IMR-90 (cell line): ENCODE measurements around the gene ZNF397. TPM values are rescaled to one million over a fixed set of nuclear protein-coding genes. Genes with fewer than 3 reads are reported as not detected.

Source experiments
- ATAC-seq: fragments of 200-7000 bp; cut with Tn5 transposase; 2 replicates; pipeline ENCODE4 v1.9.1; 2020; ENCODE audit warnings: low read depth, mild to moderate bottlenecking, moderate library complexity
- BruUV-seq: library from RNA; stranded (reverse); fragments of 400-500 nt; replicated peaks from 2 replicates; lab custom pipeline; 2021; lab: Mats Ljungman, UMichigan
- CTCF ChIA-PET: fragments of 300-600 bp; formaldehyde crosslinking; extraction: SDS; loops from one replicate; lab custom pipeline; 2021; ENCODE audit warnings: antibody characterized with exemption; lab: Yijun Ruan, JAX
- POLR2A ChIA-PET: fragments of 300-600 bp; sonication (Branson Sonifier 250); formaldehyde crosslinking; loops from one replicate; lab custom pipeline; 2022; ENCODE audit warnings: antibody characterized with exemption; ENCODE audit not compliant: unreplicated experiment; lab: Charles Lee
- DNase-seq: peaks from one replicate; pipeline ENCODE4 v3.0.0; 2013
- H2AFZ ChIP-seq: replicated peaks from 2 replicates; pipeline ENCODE3; 2013; ENCODE audit warnings: low read length, mild to moderate bottlenecking; ENCODE audit not compliant: poor library complexity
- H2AK5ac ChIP-seq: 2 replicates; pipeline ENCODE4 v1.6.1; 2013; ENCODE audit warnings: low read depth, low read length, inconsistent platforms
- H2AK9ac ChIP-seq: replicated peaks from 2 replicates; pipeline ENCODE3; 2013; ENCODE audit warnings: mild to moderate bottlenecking, low read depth, low read length, moderate library complexity; ENCODE audit not compliant: poor library complexity
- H2BK120ac ChIP-seq: 2 replicates; pipeline ENCODE4 v1.6.1; 2013; ENCODE audit warnings: low read depth, low read length, inconsistent platforms
- H2BK15ac ChIP-seq: 3 replicates; pipeline ENCODE4 v1.6.1; 2013; ENCODE audit warnings: low read depth, low read length, inconsistent platforms
- H2BK20ac ChIP-seq: 2 replicates; pipeline ENCODE4 v1.6.1; 2013; ENCODE audit warnings: low read depth, mild to moderate bottlenecking, inconsistent platforms, low read length, moderate library complexity
- H2BK5ac ChIP-seq: 2 replicates; pipeline ENCODE4 v1.6.1; 2013; ENCODE audit warnings: mild to moderate bottlenecking, low read depth, low read length, inconsistent platforms; ENCODE audit not compliant: poor library complexity, severe bottlenecking
- H3K14ac ChIP-seq: replicated peaks from 2 replicates; pipeline ENCODE4 v1.6.1; 2013; ENCODE audit warnings: low read depth, low read length, inconsistent platforms
- H3K18ac ChIP-seq: 2 replicates; pipeline ENCODE4 v1.6.1; 2013; ENCODE audit warnings: low read depth, low read length, control low read depth
- H3K23ac ChIP-seq: 2 replicates; pipeline ENCODE4 v1.6.1; 2013; ENCODE audit warnings: low read depth, low read length, inconsistent platforms
- H3K27ac ChIP-seq: 2 replicates; pipeline ENCODE4 v1.5.1; 2013; ENCODE audit warnings: mild to moderate bottlenecking, control low read depth, low read length; ENCODE audit not compliant: insufficient read depth
- H3K27me3 ChIP-seq: 2 replicates; pipeline ENCODE4 v1.6.1; 2013; ENCODE audit warnings: low read length; ENCODE audit not compliant: control insufficient read depth, insufficient read depth
- H3K36me3 ChIP-seq: 2 replicates; pipeline ENCODE4 v1.6.1; 2013; ENCODE audit warnings: low read length, mixed read lengths; ENCODE audit not compliant: control insufficient read depth, insufficient read depth
- H3K4ac ChIP-seq: 2 replicates; pipeline ENCODE4 v1.6.1; 2013; ENCODE audit warnings: low read depth, low read length, inconsistent platforms
- H3K4me1 ChIP-seq: 2 replicates; pipeline ENCODE4 v1.6.1; 2013; ENCODE audit warnings: low read length, mixed read lengths; ENCODE audit not compliant: control insufficient read depth, insufficient read depth
- H3K4me2 ChIP-seq: 2 replicates; pipeline ENCODE4 v1.6.1; 2013; ENCODE audit warnings: low read depth, mild to moderate bottlenecking, control low read depth, low read length, moderate library complexity
- H3K4me3 ChIP-seq: 2 replicates; pipeline ENCODE4 v1.5.1; 2013; ENCODE audit warnings: low read depth, mild to moderate bottlenecking, control low read depth, low read length, moderate library complexity; ENCODE audit not compliant: insufficient read depth
- H3K56ac ChIP-seq: 2 replicates; pipeline ENCODE4 v1.6.1; 2013; ENCODE audit warnings: low read length, inconsistent platforms; ENCODE audit not compliant: insufficient read depth; ENCODE audit errors: extremely low read depth
- H3K79me1 ChIP-seq, 2 experiments: 2 replicates each; pipeline ENCODE4 v1.6.1; 2013; ENCODE audit warnings: low read length in 2 of 2, inconsistent platforms in 1 of 2, low read depth in 1 of 2
- H3K9ac ChIP-seq: 2 replicates; pipeline ENCODE4 v1.6.1; 2013; ENCODE audit warnings: low read depth, low read length, control low read depth
- H3K9me1 ChIP-seq: 2 replicates; pipeline ENCODE4 v1.6.1; 2013; ENCODE audit warnings: low read length, inconsistent platforms; ENCODE audit not compliant: insufficient read depth
- H3K9me3 ChIP-seq: 2 replicates; pipeline ENCODE4 v1.6.1; 2013; ENCODE audit warnings: low read length; ENCODE audit not compliant: control insufficient read depth, insufficient read depth
- H4K20me1 ChIP-seq: 2 replicates; pipeline ENCODE4 v1.6.1; 2013; ENCODE audit warnings: low read length, inconsistent platforms; ENCODE audit not compliant: insufficient read depth
- H4K5ac ChIP-seq: 2 replicates; pipeline ENCODE4 v1.6.1; 2013; ENCODE audit warnings: mild to moderate bottlenecking, low read depth, low read length, control low read depth
- H4K8ac ChIP-seq, 2 experiments: 2 replicates each; pipeline ENCODE4 v1.6.1; 2013; ENCODE audit warnings: low read depth in 2 of 2, low read length in 2 of 2, control low read depth in 1 of 2, inconsistent platforms in 1 of 2
- H4K91ac ChIP-seq: 2 replicates; pipeline ENCODE4 v1.6.1; 2013; ENCODE audit warnings: low read depth, low read length, inconsistent platforms; ENCODE audit not compliant: insufficient read depth
- BHLHE40 ChIP-seq: fragments of 150-350 bp; IDR thresholded peaks from 2 replicates; pipeline ENCODE4 v1.6.1; 2016; ENCODE audit warnings: mild to moderate bottlenecking, low read depth, low read length
- CEBPB ChIP-seq: IDR thresholded peaks from 2 replicates; pipeline ENCODE4 v1.6.1; 2012; ENCODE audit warnings: low read depth, low read length, improper control_type of control experiment
- POLR2A ChIP-seq: IDR thresholded peaks from 2 replicates; pipeline ENCODE4 v1.6.1; 2012; ENCODE audit warnings: mild to moderate bottlenecking, low read depth, low read length
- RFX5 ChIP-seq: IDR thresholded peaks from 2 replicates; pipeline ENCODE4 v1.8.0; 2012; ENCODE audit warnings: low read depth, mild to moderate bottlenecking, low read length, moderate library complexity
- USF2 ChIP-seq: fragments of 150-350 bp; IDR thresholded peaks from 2 replicates; pipeline ENCODE4 v1.6.1; 2017; ENCODE audit warnings: mild to moderate bottlenecking, antibody characterized with exemption, low read length, low read depth
- WGBS, 2 experiments: methylation state at CpG; one replicate each; pipeline versions ENCODE4 v1.1.5 to v1.1.7; 2013; ENCODE audit warnings: missing lambda C conversion rate in 2 of 2; ENCODE audit not compliant: insufficient read length in 1 of 2; ENCODE audit errors: extremely low coverage in 2 of 2; 5-methylcytosine and 5-hydroxymethylcytosine counted together
- dilution Hi-C: fragments of 300-500 bp; cut with HindIII; formaldehyde crosslinking; loops from one replicate; pipeline ENCODE4 v1.14.3; 2018; ENCODE audit warnings: low sequenced_read_pairs; ENCODE audit not compliant: unreplicated experiment
- in situ Hi-C: fragments of 300-500 bp; cut with MboI; formaldehyde crosslinking; loops from 3 replicates; pipeline ENCODE4 v1.14.3; 2019; ENCODE audit warnings: low sequenced_read_pairs, inconsistent platforms, mixed read lengths
- intact Hi-C: fragments of 100-400 bp; cut with micrococcal nuclease; formaldehyde crosslinking; loops from 2 replicates; pipeline ENCODE4 v1.10.0; 2022
- polyA plus RNA-seq, 3 experiments: library from polyadenylated mRNA; depleted of rRNA; stranded (reverse); fragments of >200 nt; gene quantifications; 2 replicates each; pipeline ENCODE4 v1.2.3, GENCODE V29; 2012; ENCODE audit warnings: low replicate concordance in 1 of 3
- total RNA-seq: library from RNA; depleted of rRNA; stranded (reverse); fragments of >200 nt; gene quantifications from 2 replicates; pipeline ENCODE4 v1.2.3, GENCODE V29; 2012

Gene ZNF397
- total and polyA plus RNA-seq, 2 of the 4 experiments (the other 2 are of a cell fraction), result 5.5 to 9.9 TPM

- DNase-seq, result no peak
- no peaks in the 10 kb centered on the region for H3K4me1 ChIP-seq
- intact Hi-C loops, result no loop called here
- no peak overlapping the region for H3K18ac ChIP-seq
- TF ChIP-seq USF2, result no peak
- TF ChIP-seq POLR2A, result no peak
- TF ChIP-seq RFX5, result no peak
- no peak for TF ChIP-seq BHLHE40
- no peak for TF ChIP-seq CEBPB
- no peak overlapping the region for H2BK20ac ChIP-seq
- no peak overlapping the region for H4K8ac ChIP-seq
- no TSS peak for BruUV-seq
- no peak overlapping the region for H2BK120ac ChIP-seq
- H3K14ac ChIP-seq, result no peak overlapping the region
- no peak overlapping the region for H2AK5ac ChIP-seq
- H3K4ac ChIP-seq, result no peak overlapping the region
- no peak overlapping the region for H2BK15ac ChIP-seq
- no peak overlapping the region for H4K5ac ChIP-seq
- no peak overlapping the region for H2AFZ ChIP-seq
- no peak overlapping the region for H3K9ac ChIP-seq
- H3K4me2 ChIP-seq, result no peak overlapping the region
- no peak overlapping the region for H3K4me3 ChIP-seq
- POLR2A ChIA-PET, result no interaction called here
- no peak overlapping the region for H2AK9ac ChIP-seq
- peaks cover 38% of the 10 kb centered on the region for H3K9me3 ChIP-seq
- in situ Hi-C loops, result no loop called here
- ATAC-seq, result no peak
- CTCF ChIA-PET, result no interaction called here
- no peak overlapping the region for H2BK5ac ChIP-seq
- no peaks in the 10 kb centered on the region for H3K9me1 ChIP-seq
- H3K79me1 ChIP-seq, result no peaks in the 10 kb centered on the region; a peak in 1 of 4 replicates
- no CpG with 5 or more reads among the region's 1 CpG for WGBS, 2 experiments
- H3K27ac ChIP-seq, result no peak overlapping the region
- H3K56ac ChIP-seq, result no peak overlapping the region
- H3K36me3 ChIP-seq, result peaks cover 39% of the 10 kb centered on the region
- H3K23ac ChIP-seq, result no peak overlapping the region
- dilution Hi-C loops, result no loop called here
- H4K91ac ChIP-seq, result no peak overlapping the region
- H4K20me1 ChIP-seq, result no peaks in the 10 kb centered on the region
- H3K27me3 ChIP-seq, result no peaks in the 10 kb centered on the region
Measured at GRCh38 chr18:35252466-35252865, 11.6 kb downstream of the ZNF397 start.
